RPMI7951 (cell line): ENCODE results near the gene FGFR3. TPM values are rescaled to one million over a fixed set of nuclear protein-coding genes. Genes with fewer than 3 reads are reported as not detected.
A peak's percentile ranks its signal among the peaks of the same experiment; 100 is the strongest.

Experiments used
- DNase-seq: peaks from one replicate; pipeline ENCODE4 v3.0.0-alpha.2; 2012; ENCODE audit warnings: low read depth
- total RNA-seq: library from RNA; depleted of rRNA; stranded (reverse); fragments of >200 nt; shearing (Covaris generic); gene quantifications from 2 replicates; pipeline ENCODE4 v1.2.3, GENCODE V29; 2014

FGFR3 gene
- total RNA-seq, 1 experiment from 2014 or later: not detected

GRCh38 chr4:1756893-1757779, 36.0 kb upstream of the FGFR3 start:
- no peak for DNase-seq

DNA sequence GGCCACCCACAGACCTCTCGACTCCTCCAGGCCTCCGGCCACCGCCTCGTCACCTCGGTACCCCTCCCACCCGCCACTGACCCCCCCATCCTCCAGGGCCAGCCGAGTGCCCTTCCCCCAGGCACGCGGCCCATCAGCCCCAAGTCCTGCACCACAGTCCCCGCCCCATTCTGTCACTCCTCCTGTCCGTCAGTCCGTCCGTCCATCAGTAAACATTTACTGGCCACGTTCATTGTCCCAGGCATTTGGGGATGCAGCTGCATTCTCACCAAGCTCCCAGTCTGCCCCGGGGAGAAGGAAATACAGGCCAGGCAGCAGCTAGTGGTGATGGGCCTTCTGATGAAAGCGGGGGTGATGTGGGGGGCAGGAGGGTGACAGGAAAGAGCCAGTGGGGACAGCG, 35.3 kb upstream of the FGFR3 start:
- no peak for DNase-seq

DNA sequence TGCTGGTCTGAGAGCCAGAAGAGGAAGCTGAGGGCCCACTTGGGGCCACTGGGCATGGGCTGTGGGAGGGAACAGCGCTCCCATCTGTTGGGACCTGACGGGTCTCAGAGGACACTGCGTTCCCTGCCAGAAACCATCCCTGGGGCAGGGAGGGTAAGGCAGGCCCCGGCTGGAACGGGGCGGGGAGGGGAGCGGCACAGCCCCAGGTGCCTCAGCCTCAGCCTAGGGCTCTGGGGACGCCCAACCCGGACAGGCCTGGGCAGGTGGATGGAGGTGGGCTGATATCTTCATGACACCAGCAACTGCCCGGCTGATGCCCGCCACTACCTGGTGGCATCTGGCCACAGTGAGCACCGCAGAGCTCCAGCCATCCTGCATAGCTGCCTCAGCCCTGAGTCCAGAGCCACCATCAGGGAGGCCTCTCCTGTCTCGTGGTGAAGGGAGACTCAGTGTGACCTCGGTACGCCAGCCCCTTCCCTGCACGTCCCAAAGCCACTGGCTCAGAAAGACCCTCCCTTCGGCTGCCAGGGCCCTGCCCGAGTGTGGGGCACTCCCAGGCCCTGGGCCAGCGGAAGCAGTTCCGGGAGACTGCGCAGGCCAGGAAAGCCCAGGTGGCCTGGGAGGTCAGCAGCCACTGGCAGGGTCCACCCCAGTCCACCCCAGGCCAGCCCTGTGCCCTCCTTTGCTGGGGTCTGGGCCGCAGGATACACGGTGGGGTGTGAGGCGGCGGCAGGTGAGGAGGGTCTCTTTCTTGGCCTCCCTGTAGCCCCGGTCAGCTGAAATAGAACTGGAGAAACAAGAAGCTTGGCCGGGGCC, 34.6 kb upstream of the FGFR3 start:
- no peak for DNase-seq

- DNase-seq: no peak
Observed at GRCh38 chr4:1759170-1759817, 33.8 kb upstream of the FGFR3 start.

GRCh38 chr4:1759818-1760223, 33.3 kb upstream of the FGFR3 start:
- no peak for DNase-seq

DNA sequence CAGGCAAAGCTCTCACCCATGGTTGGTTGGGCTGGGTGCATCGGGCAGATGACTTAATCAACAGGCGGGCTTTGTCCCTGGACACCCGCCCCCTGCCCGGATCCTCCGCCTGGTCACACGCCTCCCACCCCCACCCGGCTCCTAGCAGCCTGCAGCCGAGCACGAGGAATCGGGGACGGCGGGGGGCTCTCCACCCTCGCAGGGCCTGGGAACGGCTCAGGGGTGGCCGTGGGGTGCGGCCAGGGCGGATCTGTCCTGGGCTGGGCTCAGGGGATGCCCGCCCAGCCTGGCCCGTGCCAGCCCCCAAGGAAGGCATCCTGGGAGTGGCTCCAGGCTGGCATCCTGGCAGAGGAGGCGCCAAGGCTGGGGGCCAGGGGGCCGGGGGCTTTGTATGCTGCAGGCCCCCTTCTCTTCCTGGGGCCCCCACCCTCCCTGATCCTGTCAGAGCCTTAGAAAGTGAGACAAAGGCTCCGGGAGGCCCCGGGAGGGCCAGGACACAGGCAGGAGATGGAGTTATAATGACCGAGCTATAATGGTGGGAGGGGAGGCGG, 32.5 kb upstream of the FGFR3 start:
- DNase-seq: no peak

DNA sequence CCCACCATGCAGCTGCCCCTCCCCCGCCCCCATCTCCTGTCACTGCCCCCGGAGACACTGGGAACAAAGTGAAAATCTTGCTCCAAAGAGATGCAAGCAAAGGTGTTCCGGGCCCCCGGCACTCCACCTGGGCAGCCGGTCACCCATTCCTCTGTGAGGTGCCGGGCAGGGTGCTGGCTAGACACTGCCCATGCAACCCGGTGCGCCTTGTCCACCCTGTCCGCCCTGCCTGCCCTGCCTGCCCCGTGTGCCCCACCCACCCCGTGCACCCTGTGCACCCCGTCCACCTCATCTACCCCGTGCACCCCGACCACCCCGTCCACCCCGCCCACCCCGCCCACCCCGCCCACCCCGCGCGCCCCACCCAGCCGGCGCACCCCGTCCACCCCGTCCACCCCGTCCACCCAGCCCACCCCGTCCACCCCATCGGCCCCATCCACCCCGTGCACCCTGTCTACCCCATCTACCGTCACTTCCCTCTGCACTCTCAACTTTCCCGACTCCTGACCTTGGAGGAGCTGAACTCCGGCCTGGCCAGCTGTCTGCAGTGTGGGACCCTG, 31.9 kb upstream of the FGFR3 start:
- no peak for DNase-seq

- no peak for DNase-seq
Observed at GRCh38 chr4:1762264-1763010, 30.7 kb upstream of the FGFR3 start.

DNA sequence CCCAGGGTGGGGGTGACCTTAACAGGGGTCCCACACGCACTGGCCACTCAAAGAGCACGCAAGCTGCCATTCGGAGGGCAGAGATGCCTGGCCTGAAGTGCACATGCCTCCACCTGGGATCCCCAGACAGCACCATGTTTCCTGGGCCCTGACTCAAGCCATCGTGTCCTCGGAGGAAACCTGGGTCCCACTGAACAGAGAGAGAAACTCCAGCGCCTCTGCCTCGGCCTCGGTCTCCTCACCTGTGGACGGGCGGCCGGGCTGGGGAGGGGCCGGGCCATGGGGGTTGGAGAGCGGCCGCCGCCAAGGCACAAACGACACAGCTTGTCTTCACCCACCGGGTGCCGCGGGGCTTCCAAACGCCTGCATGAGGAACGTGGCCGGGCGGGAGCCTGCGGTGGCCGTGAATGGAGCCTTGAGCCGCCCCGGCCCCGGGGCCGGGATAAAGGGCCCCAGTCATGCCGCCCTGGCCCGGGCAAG, 30.0 kb upstream of the FGFR3 start:
- no peak for DNase-seq

DNA sequence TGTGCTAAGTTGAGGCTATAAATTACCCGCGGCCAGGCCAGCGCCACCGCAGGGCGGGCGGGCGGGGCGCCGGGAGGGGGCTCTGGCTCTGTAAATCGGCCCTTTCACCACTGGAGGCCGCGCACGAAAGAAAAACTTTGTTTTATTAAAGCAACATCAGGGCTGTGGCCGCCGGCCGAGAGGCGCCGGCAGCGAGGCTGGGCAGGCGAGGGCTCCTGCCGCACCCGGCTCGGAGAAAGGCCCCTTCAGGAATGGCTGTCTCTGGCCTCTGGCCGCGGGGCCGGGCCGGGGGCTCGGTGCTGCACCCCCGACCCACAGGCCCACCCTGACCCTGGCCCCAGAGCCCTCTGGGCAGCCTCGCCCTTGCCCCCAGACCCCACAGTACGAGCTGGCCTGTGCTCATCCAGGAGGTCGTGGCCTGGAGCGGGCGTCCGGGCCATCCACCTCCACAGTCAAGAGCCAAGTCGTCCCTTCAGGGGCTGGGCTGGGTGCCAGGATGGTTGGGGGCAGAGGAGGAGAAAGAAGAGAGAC, 29.5 kb upstream of the FGFR3 start:
- peak; percentile 46 for DNase-seq

- no peak for DNase-seq
Observed at GRCh38 chr4:1764670-1765069, 28.4 kb upstream of the FGFR3 start.

GRCh38 chr4:1765409-1766072, 27.6 kb upstream of the FGFR3 start:
- no peak for DNase-seq

DNA sequence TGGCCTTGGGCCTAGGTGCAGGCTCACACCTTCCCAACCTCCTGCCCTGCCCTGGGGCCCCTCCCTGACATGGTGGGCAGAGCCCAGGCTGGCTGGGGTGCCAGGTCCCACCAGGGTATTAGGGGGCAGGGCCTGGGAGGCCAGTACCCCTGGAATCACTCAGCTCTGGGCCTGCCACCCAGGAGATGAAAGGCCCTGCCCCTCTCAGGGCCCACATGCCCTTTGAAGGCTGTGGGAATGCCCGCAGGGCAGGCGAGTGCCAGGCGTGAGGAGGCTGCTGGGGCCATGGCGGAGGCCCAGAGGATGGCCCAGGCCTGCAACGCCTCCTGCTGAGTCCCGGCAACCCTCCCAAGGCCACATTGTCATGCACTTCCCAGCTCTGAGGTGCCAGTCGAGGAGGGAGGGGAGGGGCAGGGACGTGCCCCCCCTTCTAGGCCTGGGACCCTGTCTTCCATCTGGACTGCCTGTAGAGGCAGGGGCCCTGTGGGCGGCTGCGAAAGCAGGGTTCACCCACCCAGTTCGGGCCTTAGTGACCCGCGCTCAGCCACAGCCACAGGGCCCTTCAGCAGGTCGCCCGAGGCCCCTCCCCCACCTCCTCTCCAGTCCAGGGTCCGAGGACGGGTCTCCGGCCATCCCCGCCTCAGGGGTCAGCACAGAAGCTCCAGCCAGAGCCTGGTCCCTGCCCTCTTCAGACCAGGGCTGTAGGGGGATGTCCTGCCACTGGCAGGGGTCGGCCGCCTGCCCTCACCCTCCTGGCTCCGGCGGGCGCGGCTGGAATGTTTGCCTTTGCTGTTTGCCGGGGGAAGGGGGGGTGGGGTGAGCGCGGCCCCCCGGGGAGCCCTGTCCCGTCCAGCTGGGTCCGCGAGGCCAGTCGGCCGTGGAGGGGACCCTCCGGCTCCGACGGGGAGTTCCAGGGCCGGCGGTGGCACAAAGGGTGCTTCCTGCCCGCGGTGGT, 26.7 kb upstream of the FGFR3 start:
- peak; percentile 20 for DNase-seq

- no peak for DNase-seq
Observed at GRCh38 chr4:1767061-1767769, 25.9 kb upstream of the FGFR3 start.

DNA sequence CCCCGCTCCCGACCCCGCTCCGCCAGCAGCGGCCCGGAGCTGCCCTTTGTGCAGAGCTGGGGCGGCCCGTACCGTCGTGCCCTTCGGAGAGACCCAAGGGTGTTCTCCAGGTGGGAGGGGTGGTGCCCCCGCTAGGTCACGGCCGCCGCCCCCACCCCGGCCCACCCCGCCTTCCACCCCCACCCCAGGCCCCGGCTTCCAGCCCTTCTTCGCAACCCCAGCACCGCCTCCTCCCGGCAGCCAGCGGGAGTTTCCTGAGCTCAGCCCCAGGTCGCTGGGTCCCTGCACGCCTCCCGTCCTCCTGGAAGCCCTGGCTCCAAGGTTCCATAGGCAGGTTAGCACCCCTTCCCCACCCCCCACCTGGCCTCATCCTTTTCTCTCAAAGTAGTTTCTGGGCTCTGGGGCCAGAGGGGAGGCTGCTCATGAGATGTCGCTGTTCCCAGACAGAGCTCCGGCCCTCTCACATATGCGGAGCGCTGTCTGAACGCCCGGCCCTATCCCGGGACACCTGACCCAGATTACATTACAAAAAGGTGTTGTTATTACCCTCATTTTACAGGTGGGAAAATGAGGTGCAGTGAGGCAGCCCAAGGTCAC, 25.2 kb upstream of the FGFR3 start:
- DNase-seq: no peak

DNA sequence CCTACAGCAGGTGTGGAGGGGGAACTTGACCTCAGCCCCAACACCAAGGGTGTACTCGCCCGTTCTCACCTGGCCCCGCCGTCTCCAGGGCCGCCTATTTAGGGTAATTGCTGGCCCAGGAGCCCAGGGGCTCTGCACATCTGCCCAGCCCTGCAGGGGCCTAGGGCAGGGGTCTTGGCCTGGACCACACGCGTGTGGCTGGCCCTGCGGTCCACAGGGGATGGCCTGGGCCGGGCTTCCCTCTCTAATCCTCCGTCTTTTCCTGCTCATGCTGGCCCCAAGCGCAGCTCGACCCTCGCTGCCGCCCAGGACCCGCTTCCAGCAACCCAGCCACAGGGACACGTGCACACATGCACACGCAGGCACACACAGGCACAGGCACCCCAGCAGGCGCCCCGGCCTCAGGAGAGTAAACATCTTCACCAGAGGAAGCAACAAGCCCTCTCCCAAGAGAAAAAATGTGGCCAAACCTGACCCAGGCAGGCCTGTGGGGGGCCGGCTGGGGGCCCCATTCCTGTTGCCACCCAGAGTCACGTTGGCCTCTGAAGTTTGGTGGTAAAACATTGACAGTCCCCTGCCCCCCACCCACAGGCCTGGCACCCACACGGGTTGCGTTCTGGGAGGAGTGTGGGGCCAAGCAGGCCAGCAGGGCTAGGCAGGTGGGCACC, 24.6 kb upstream of the FGFR3 start:
- DNase-seq: no peak

DNA sequence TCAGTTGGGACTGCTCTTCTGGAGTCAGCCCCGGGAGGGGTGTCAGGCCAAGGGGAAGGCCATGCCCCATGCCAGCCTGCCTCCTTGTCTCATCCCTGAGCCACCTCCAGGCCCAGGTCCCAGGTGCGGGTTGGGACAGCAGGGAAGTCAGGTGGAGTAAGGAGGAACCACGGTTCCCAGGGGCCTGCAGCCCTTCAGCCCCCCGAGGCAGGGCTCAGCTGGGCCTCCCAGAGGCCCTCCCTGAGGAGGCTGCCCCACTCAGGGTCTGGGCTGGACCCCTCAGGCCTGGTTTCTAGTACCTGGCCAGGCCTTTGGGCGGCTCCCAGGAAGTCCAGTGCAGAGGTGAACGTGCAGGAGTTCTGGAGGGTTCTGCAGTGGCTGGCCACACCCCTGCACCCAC, 23.4 kb upstream of the FGFR3 start:
- no peak for DNase-seq
